Mesenteric fat pad (tissue), 1 donor: ENCODE results near the gene MRO. TPM values are rescaled to one million over a fixed set of nuclear protein-coding genes. Genes with fewer than 3 reads are reported as not detected.
"Not testable (repeated sequence)": the region's sequence is repeated elsewhere in the genome, so short reads cannot be mapped to it uniquely, and the experiment has no call there.

Experiments used
- DNase-seq: peaks from one replicate; pipeline ENCODE4 v3.0.0-alpha.2; 2020; ENCODE audit warnings: low spot score
- long read RNA-seq: library from polyadenylated mRNA; unstranded; transcript quantifications from one replicate; pipeline ENCODE4 v2.0.0, GENCODE V29; 2020
- total RNA-seq: library from RNA; stranded (reverse); fragmentation: NEBNext Ultra II Directional; extraction: Animal tissue kit (Norgen Biotek cat#: 25700); gene quantifications from one replicate; pipeline ENCODE4 v1.2.1, GENCODE V29; 2021
- donor health status: DM: yes; HTN: yes; CAD: no.

Gene MRO
- total RNA-seq, result 2.9 TPM
- long read RNA-seq, partial matches to known transcripts, result 0 of 1 reads
- long read RNA-seq, other reads (novel, unspliced or antisense), result 1 of 1 reads

GRCh38 chr18:50819728-50820378 is at the start of gene MRO:
TSS of gene MRO (minus strand) at chr18:50820016. CDS start at chr18:50809400, 10,616 bp downstream.
- peak; percentile 95 for DNase-seq

GRCh38 chr18:50869150-50869549 is 49.3 kb upstream of the MRO start:
- no peak for DNase-seq

GRCh38 chr18:50866765-50867164 is 46.9 kb upstream of the MRO start:
- no peak for DNase-seq

- DNase-seq, result no peak
Observed at GRCh38 chr18:50863840-50864375, 44.1 kb upstream of the MRO start.

GRCh38 chr18:50862401-50862800 is 42.6 kb upstream of the MRO start:
- no peak for DNase-seq

- DNase-seq, result no peak
Observed at GRCh38 chr18:50861617-50862016, 41.8 kb upstream of the MRO start.

GRCh38 chr18:50859793-50860555 is 40.2 kb upstream of the MRO start:
- DNase-seq, result no peak

- no peak for DNase-seq
Observed at GRCh38 chr18:50857694-50858093, 37.9 kb upstream of the MRO start.

- not testable (repeated sequence) for DNase-seq
Observed at GRCh38 chr18:50857166-50857565, 37.4 kb upstream of the MRO start.

- DNase-seq, result no peak
Observed at GRCh38 chr18:50855976-50856757, 36.4 kb upstream of the MRO start.

GRCh38 chr18:50853863-50854271 is 34.1 kb upstream of the MRO start:
- no peak for DNase-seq

- DNase-seq, result no peak
Observed at GRCh38 chr18:50850307-50851065, 30.7 kb upstream of the MRO start.

GRCh38 chr18:50849419-50849821 is 29.6 kb upstream of the MRO start:
- no peak for DNase-seq

GRCh38 chr18:50848991-50849390 is 29.2 kb upstream of the MRO start:
- DNase-seq, result no peak

GRCh38 chr18:50848061-50848551 is 28.3 kb upstream of the MRO start:
- no peak for DNase-seq

- DNase-seq, result no peak
Observed at GRCh38 chr18:50847192-50847591, 27.4 kb upstream of the MRO start.

- DNase-seq, result no peak
Observed at GRCh38 chr18:50844960-50845359, 25.1 kb upstream of the MRO start.

- no peak for DNase-seq
Observed at GRCh38 chr18:50844554-50844953, 24.7 kb upstream of the MRO start.

- no peak for DNase-seq
Observed at GRCh38 chr18:50842846-50843245, 23.0 kb upstream of the MRO start.

GRCh38 chr18:50839996-50840395 is 20.2 kb upstream of the MRO start:
- no peak for DNase-seq

- DNase-seq, result no peak
Observed at GRCh38 chr18:50839341-50839740, 19.5 kb upstream of the MRO start.
